ENCODE results near the gene CEBPZ. TPM values are rescaled to one million over a fixed set of nuclear protein-coding genes. Genes with fewer than 3 reads are reported as not detected.

The CEBPZ gene
- total RNA-seq, 1 donor from 2014 or later: 75.4 TPM

- H3K4me1 Mint-ChIP-seq (ENCODE audit: low read depth): peaks cover 15% of the 10 kb centered on the region
- no peak for DNase-seq (ENCODE audit: low spot score)
- no peaks in the 10 kb centered on the region for H3K9me3 Mint-ChIP-seq
- no peak overlapping the region for H3K4me3 Mint-ChIP-seq
- intact Hi-C loops (cut with micrococcal nuclease): no loop called here
- no peak overlapping the region for H3K27ac Mint-ChIP-seq
- H3K27me3 Mint-ChIP-seq (ENCODE audit: insufficient read depth): peaks cover 22% of the 10 kb centered on the region
- no peaks in the 10 kb centered on the region for H3K36me3 Mint-ChIP-seq (ENCODE audit: low read depth)
Measured at GRCh38 chr2:37189452-37190153, 41.8 kb downstream of the CEBPZ start.

GRCh38 chr2:37188570-37188969 is 42.8 kb downstream of the CEBPZ start, which contains the start of gene SULT6B1:
TSS of gene SULT6B1 (minus strand) at chr2:37188670. CDS start at chr2:37188640, 30 bp downstream.
- intact Hi-C loops (cut with micrococcal nuclease): no loop called here
- Mint-ChIP-seq H3K27ac (no peak within 1 kb of the TSS), H3K4me3 (no peak within 1 kb of the TSS), H3K36me3 (ENCODE audit: low read depth) (no peaks in the 10 kb centered on the region), H3K9me3 (no peaks in the 10 kb centered on the region), H3K4me1 (ENCODE audit: low read depth) (peaks cover 15% of the 10 kb centered on the region), H3K27me3 (ENCODE audit: insufficient read depth) (peaks cover 24% of the 10 kb centered on the region)
- no peak for DNase-seq (ENCODE audit: low spot score)

GRCh38 chr2:37181726-37182684 is 49.4 kb downstream of the CEBPZ start:
- intact Hi-C loops (cut with micrococcal nuclease): no loop called here
- no peak overlapping the region for H3K4me3 Mint-ChIP-seq
- H3K9me3 Mint-ChIP-seq: no peaks in the 10 kb centered on the region
- H3K27ac Mint-ChIP-seq: no peak overlapping the region
- no peak for DNase-seq (ENCODE audit: low spot score)
- no peaks in the 10 kb centered on the region for H3K4me1 Mint-ChIP-seq (ENCODE audit: low read depth)
- H3K27me3 Mint-ChIP-seq (ENCODE audit: insufficient read depth): peaks cover 42% of the 10 kb centered on the region
- H3K36me3 Mint-ChIP-seq (ENCODE audit: low read depth): no peaks in the 10 kb centered on the region

- intact Hi-C loops (cut with micrococcal nuclease): no loop called here
- Mint-ChIP-seq H3K27me3 (ENCODE audit: insufficient read depth) (peaks cover 40% of the 10 kb centered on the region), H3K36me3 (ENCODE audit: low read depth) (no peaks in the 10 kb centered on the region)
Measured at GRCh38 chr2:37180640-37181039, 50.8 kb downstream of the CEBPZ start.

GRCh38 chr2:37180006-37180639 is 51.3 kb downstream of the CEBPZ start:
- intact Hi-C loops (cut with micrococcal nuclease): no loop called here
- no peaks in the 10 kb centered on the region for H3K36me3 Mint-ChIP-seq (ENCODE audit: low read depth)
- no peak overlapping the region for H3K27ac Mint-ChIP-seq
- H3K9me3 Mint-ChIP-seq: no peaks in the 10 kb centered on the region
- H3K4me1 Mint-ChIP-seq (ENCODE audit: low read depth): no peaks in the 10 kb centered on the region
- H3K27me3 Mint-ChIP-seq (ENCODE audit: insufficient read depth): peaks cover 36% of the 10 kb centered on the region
- no peak overlapping the region for H3K4me3 Mint-ChIP-seq
- DNase-seq (ENCODE audit: low spot score): no peak

More at GRCh38 chr2:37180640-37181039, 50.8 kb downstream of the CEBPZ start:
- Mint-ChIP-seq H3K9me3 (no peaks in the 10 kb centered on the region), H3K4me3 (no peak overlapping the region), H3K4me1 (ENCODE audit: low read depth) (no peaks in the 10 kb centered on the region), H3K27ac (no peak overlapping the region)
- no peak for DNase-seq (ENCODE audit: low spot score)

GRCh38 chr2:37173741-37174140 is 57.7 kb downstream of the CEBPZ start:
- Mint-ChIP-seq H3K9me3 (no peaks in the 10 kb centered on the region), H3K27me3 (ENCODE audit: insufficient read depth) (peaks cover 6% of the 10 kb centered on the region), H3K4me1 (ENCODE audit: low read depth) (no peaks in the 10 kb centered on the region), H3K4me3 (no peak overlapping the region), H3K27ac (no peak overlapping the region), H3K36me3 (ENCODE audit: low read depth) (no peaks in the 10 kb centered on the region)
- no peak for DNase-seq (ENCODE audit: low spot score)
- intact Hi-C loops (cut with micrococcal nuclease): no loop called here

GRCh38 chr2:37171624-37171950 is 59.8 kb downstream of the CEBPZ start:
- DNase-seq (ENCODE audit: low spot score): no peak
- intact Hi-C loops (cut with micrococcal nuclease): no loop called here
- H3K4me3 Mint-ChIP-seq: no peak overlapping the region
- H3K9me3 Mint-ChIP-seq: no peaks in the 10 kb centered on the region
- no peak overlapping the region for H3K27ac Mint-ChIP-seq
- peaks cover 3% of the 10 kb centered on the region for H3K27me3 Mint-ChIP-seq (ENCODE audit: insufficient read depth)
- no peaks in the 10 kb centered on the region for H3K4me1 Mint-ChIP-seq (ENCODE audit: low read depth)
- no peaks in the 10 kb centered on the region for H3K36me3 Mint-ChIP-seq (ENCODE audit: low read depth)

GRCh38 chr2:37168217-37168981 is 63.0 kb downstream of the CEBPZ start:
- H3K36me3 Mint-ChIP-seq (ENCODE audit: low read depth): peaks cover 4% of the 10 kb centered on the region
- H3K27me3 Mint-ChIP-seq (ENCODE audit: insufficient read depth): peaks cover 4% of the 10 kb centered on the region
- no peak overlapping the region for H3K4me3 Mint-ChIP-seq
- intact Hi-C loops (cut with micrococcal nuclease): loop anchor here (1.0 to 5.0 kb wide), 6 partner anchors 63 to 724 kb away; partner anchors contain the start of genes CEBPZ and NDUFAF7
- no peak overlapping the region for H3K27ac Mint-ChIP-seq
- H3K9me3 Mint-ChIP-seq: peaks cover 15% of the 10 kb centered on the region
- no peaks in the 10 kb centered on the region for H3K4me1 Mint-ChIP-seq (ENCODE audit: low read depth)
- no peak for DNase-seq (ENCODE audit: low spot score)

- H3K27ac Mint-ChIP-seq: no peak overlapping the region
- no peaks in the 10 kb centered on the region for H3K4me1 Mint-ChIP-seq (ENCODE audit: low read depth)
- DNase-seq (ENCODE audit: low spot score): no peak
- no peak overlapping the region for H3K4me3 Mint-ChIP-seq
- peaks cover 4% of the 10 kb centered on the region for H3K36me3 Mint-ChIP-seq (ENCODE audit: low read depth)
- peaks cover 15% of the 10 kb centered on the region for H3K9me3 Mint-ChIP-seq
- H3K27me3 Mint-ChIP-seq (ENCODE audit: insufficient read depth): peaks cover 4% of the 10 kb centered on the region
- intact Hi-C loops (cut with micrococcal nuclease): loop anchor here (1.0 to 5.0 kb wide), 6 partner anchors 64 to 725 kb away; partner anchors contain the start of genes CEBPZ and NDUFAF7
Measured at GRCh38 chr2:37167636-37168180, 63.7 kb downstream of the CEBPZ start.

GRCh38 chr2:37164757-37165156 is 66.6 kb downstream of the CEBPZ start:
- intact Hi-C loops (cut with micrococcal nuclease): loop anchor here (5.0 kb wide), 1 partner anchor 113 kb away; no protein-coding TSS in a partner anchor

GRCh38 chr2:37156857-37157714 is 74.3 kb downstream of the CEBPZ start, which contains the start of gene EIF2AK2:
TSS of gene EIF2AK2 (minus strand) at chr2:37156980. CDS start at chr2:37147806, 9,174 bp downstream.
- H3K27ac Mint-ChIP-seq: peak within 1 kb of the TSS; percentile 93
- H3K4me1 Mint-ChIP-seq (ENCODE audit: low read depth): peaks cover 46% of the 10 kb centered on the region
- no peaks in the 10 kb centered on the region for H3K27me3 Mint-ChIP-seq (ENCODE audit: insufficient read depth)
- intact Hi-C loops (cut with micrococcal nuclease): loop anchor here (1.0 to 5.0 kb wide), 6 partner anchors 8 to 190 kb away; partner anchors contain the start of genes CEBPZ, CEBPZOS, GPATCH11 and HEATR5B
- H3K9me3 Mint-ChIP-seq: no peaks in the 10 kb centered on the region
- H3K4me3 Mint-ChIP-seq: peak within 1 kb of the TSS; percentile 89
- H3K36me3 Mint-ChIP-seq (ENCODE audit: low read depth): peaks cover 23% of the 10 kb centered on the region
- peak; percentile 84 for DNase-seq (ENCODE audit: low spot score)

More at GRCh38 chr2:37164757-37165156, 66.6 kb downstream of the CEBPZ start:
- no peak overlapping the region for H3K27ac Mint-ChIP-seq
- H3K4me3 Mint-ChIP-seq: no peak overlapping the region
- peaks cover 15% of the 10 kb centered on the region for H3K9me3 Mint-ChIP-seq
- H3K27me3 Mint-ChIP-seq (ENCODE audit: insufficient read depth): peaks cover 4% of the 10 kb centered on the region
- DNase-seq (ENCODE audit: low spot score): no peak
- peaks cover 4% of the 10 kb centered on the region for H3K36me3 Mint-ChIP-seq (ENCODE audit: low read depth)
- no peaks in the 10 kb centered on the region for H3K4me1 Mint-ChIP-seq (ENCODE audit: low read depth)

Measured in activated T-helper 1 cell treated with anti-CD3 and anti-CD28 coated beads, Interleukin-12 subunit alpha, Interleukin-12 subunit beta, Interleukin-2, Interleukin-4 antibody, amounts not matched to agents 30 ng/mL and 10 ng/mL and 1 ng/mL, durations not matched to agents 14 hours and 24 hours and 36 hours (primary cell).